H1 (cell line): Measurements from ENCODE around the gene NTPCR. TPM values are rescaled to one million over a fixed set of nuclear protein-coding genes. Genes with fewer than 3 reads are reported as not detected.

Experiments
- EP300 ChIP-seq, 2 experiments: IDR thresholded peaks; 1 replicate in 1 of 2; 2 replicates in 1 of 2; pipeline ENCODE4 v1.6.1; 2011 to 2012; ENCODE audit warnings: low read depth in 2 of 2, low read length in 2 of 2, mild to moderate bottlenecking in 2 of 2, borderline replicate concordance in 1 of 2, inconsistent platforms in 1 of 2, moderate library complexity in 1 of 2
- NRF1 ChIP-seq: IDR thresholded peaks from 2 replicates; pipeline ENCODE4 v1.6.1; 2011; ENCODE audit warnings: mild to moderate bottlenecking, low read depth, low read length, improper control_type of control experiment
- SIN3A ChIP-seq, 2 experiments: IDR thresholded peaks in 1 of 2; conservative IDR thresholded peaks in 1 of 2; 2 replicates each; pipeline ENCODE4 v1.6.1; 2011 to 2012; ENCODE audit warnings: low read length in 2 of 2, improper control_type of control experiment in 1 of 2, low read depth in 1 of 2, mild to moderate bottlenecking in 1 of 2
- polyA plus RNA-seq, 7 experiments: library from polyadenylated mRNA; depleted of rRNA in 3 of 7; stranded (reverse) in 5 of 7; unstranded in 2 of 7; fragments of >200 nt in 5 of 7; fragments of 200-250 nt in 2 of 7; gene quantifications; 1 replicate in 5 of 7; 2 replicates in 1 of 7; 4 replicates in 1 of 7; pipeline versions ENCODE4 v1.2.1 to v1.2.3, GENCODE V29; 2011 to 2013; ENCODE audit warnings: missing spikeins in 2 of 7, mixed read lengths in 2 of 7
- total RNA-seq: library from RNA; stranded (reverse); fragmentation: NEBNext Ultra II Directional; extraction: Animal tissue kit (Norgen Biotek cat#: 25700); gene quantifications from 2 replicates; pipeline ENCODE4 v1.2.1, GENCODE V29; 2021

The NTPCR gene
- total and polyA plus RNA-seq, 2 of the 8 experiments (the other 6 are each of a cell fraction or from before 2014, with no cell fraction given), result 22.6 to 73.1 TPM

GRCh38 chr1:232965912-232966217 is 15.5 kb downstream of the NTPCR start (continued):
- no peak for TF ChIP-seq SIN3A (conservative IDR thresholded peaks at IDR 0.05 in 1 of 2, IDR thresholded peaks at IDR 0.05 in 1 of 2; ENCODE audit: low read depth in 1 of 2, low read length in 2 of 2)
- no peak for TF ChIP-seq NRF1
- no peak for TF ChIP-seq EP300 (IDR thresholded peaks at IDR 0.05; ENCODE audit: borderline replicate concordance in 1 of 2, low read depth in 2 of 2, low read length in 2 of 2)
- TF ChIP-seq, all 59 proteins: peak for 0
